Activated CD8-positive, alpha-beta memory T cell treated with anti-CD3 and anti-CD28 coated beads, Interleukin-2, amount 10 ng/mL, durations not matched to agents 7 days and 5 days (primary cell): ENCODE measurements around the gene MAPKAPK2. TPM values are rescaled to one million over a fixed set of nuclear protein-coding genes. Genes with fewer than 3 reads are reported as not detected.
A peak's percentile ranks its signal among the peaks of the same experiment; 100 is the strongest.

Experiments
- ATAC-seq: fragments of 150-1000 bp; cut with Tn5 transposase; one replicate; pipeline ENCODE4 v1.10.0; 2021; ENCODE audit warnings: moderate library complexity
- CTCF ChIA-PET: fragments of 350-600 bp; sonication (Branson Sonifier 250); formaldehyde crosslinking; loops from one replicate; lab custom pipeline; 2021; ENCODE audit warnings: antibody characterized with exemption; lab: Charles Lee
- DNase-seq: peaks from one replicate; pipeline ENCODE4 v3.0.0-alpha.2; 2020
- H3K27ac Mint-ChIP-seq: one replicate; pipeline ENCODE4 v1.8.0; 2021; ENCODE audit warnings: mild to moderate bottlenecking, mixed read lengths
- H3K27me3 Mint-ChIP-seq: one replicate; pipeline ENCODE4 v1.8.0; 2021; ENCODE audit warnings: mixed read lengths
- H3K36me3 Mint-ChIP-seq: one replicate; pipeline ENCODE4 v1.8.0; 2021; ENCODE audit warnings: mild to moderate bottlenecking, mixed read lengths
- H3K4me1 Mint-ChIP-seq: one replicate; pipeline ENCODE4 v1.8.0; 2021; ENCODE audit warnings: mixed read lengths
- H3K4me3 Mint-ChIP-seq: one replicate; pipeline ENCODE4 v1.8.0; 2021; ENCODE audit warnings: mild to moderate bottlenecking, moderate library complexity, mixed read lengths
- H3K9me3 Mint-ChIP-seq: one replicate; pipeline ENCODE4 v1.8.0; 2022; ENCODE audit warnings: low read depth, mixed read lengths
- total RNA-seq, 2 experiments: library from RNA; stranded (reverse); gene quantifications; one replicate each; pipeline ENCODE4 v1.2.3, GENCODE V29; 2021

Gene MAPKAPK2
- total RNA-seq, 2 experiments from 2014 or later: 85.7 to 93.8 TPM

- Mint-ChIP-seq H3K4me3 (no peak overlapping the region), H3K9me3 (no peaks in the 10 kb centered on the region)
Measured at GRCh38 chr1:206676499-206676898, 8.2 kb upstream of the MAPKAPK2 start.

GRCh38 chr1:206678490-206678889, 6.2 kb upstream of the MAPKAPK2 start:
- DNase-seq: no peak
- H3K4me1 Mint-ChIP-seq: peaks cover 15% of the 10 kb centered on the region
- ATAC-seq: no peak
- no peaks in the 10 kb centered on the region for H3K9me3 Mint-ChIP-seq
- H3K27me3 Mint-ChIP-seq: peaks cover 8% of the 10 kb centered on the region
- H3K27ac Mint-ChIP-seq: no peak overlapping the region
- no peak overlapping the region for H3K4me3 Mint-ChIP-seq
- H3K36me3 Mint-ChIP-seq: no peaks in the 10 kb centered on the region
- CTCF ChIA-PET: interaction anchor here (7.2 kb wide), 1 partner anchor 14 kb away, joined by 48 read pairs; no protein-coding TSS in a partner anchor

More at GRCh38 chr1:206676499-206676898, 8.2 kb upstream of the MAPKAPK2 start:
- peaks cover 15% of the 10 kb centered on the region for H3K4me1 Mint-ChIP-seq
- H3K27me3 Mint-ChIP-seq: no peaks in the 10 kb centered on the region
- H3K36me3 Mint-ChIP-seq: no peaks in the 10 kb centered on the region
- CTCF ChIA-PET: interaction anchor here (0.9 to 11.9 kb wide), 3 partner anchors 15 to 58 kb away, joined by 3 to 134 read pairs (median 3); no protein-coding TSS in a partner anchor
- ATAC-seq (no peak), DNase-seq (no peak)
- H3K27ac Mint-ChIP-seq: no peak overlapping the region

GRCh38 chr1:206679738-206680211, 4.9 kb upstream of the MAPKAPK2 start:
- CTCF ChIA-PET: interaction anchor here (0.6 to 7.2 kb wide), 8 partner anchors 15 to 232 kb away, joined by 3 to 48 read pairs (median 4); no protein-coding TSS in a partner anchor
- H3K9me3 Mint-ChIP-seq: no peaks in the 10 kb centered on the region
- peaks cover 22% of the 10 kb centered on the region for H3K4me1 Mint-ChIP-seq
- DNase-seq (no peak), ATAC-seq (peak; percentile 54)
- peak overlapping the region; percentile 54 for H3K27ac Mint-ChIP-seq
- H3K4me3 Mint-ChIP-seq: peak overlapping the region; percentile 49
- H3K27me3 Mint-ChIP-seq: peaks cover 10% of the 10 kb centered on the region
- no peaks in the 10 kb centered on the region for H3K36me3 Mint-ChIP-seq

- H3K27ac Mint-ChIP-seq: no peak overlapping the region
- H3K36me3 Mint-ChIP-seq: no peaks in the 10 kb centered on the region
- no peak for DNase-seq
- no peaks in the 10 kb centered on the region for H3K9me3 Mint-ChIP-seq
- no peak overlapping the region for H3K4me3 Mint-ChIP-seq
- peaks cover 10% of the 10 kb centered on the region for H3K27me3 Mint-ChIP-seq
- peaks cover 22% of the 10 kb centered on the region for H3K4me1 Mint-ChIP-seq
- CTCF ChIA-PET: interaction anchor here (1.0 to 7.2 kb wide), 7 partner anchors 16 to 231 kb away, joined by 3 to 48 read pairs (median 4); no protein-coding TSS in a partner anchor
- ATAC-seq: no peak
Measured at GRCh38 chr1:206680279-206680678, 4.4 kb upstream of the MAPKAPK2 start.

- no peak overlapping the region for H3K4me3 Mint-ChIP-seq
- H3K27me3 Mint-ChIP-seq: peaks cover 10% of the 10 kb centered on the region
- peaks cover 4% of the 10 kb centered on the region for H3K36me3 Mint-ChIP-seq
- CTCF ChIA-PET: interaction anchor here (7.2 kb wide), 1 partner anchor 17 kb away, joined by 48 read pairs; no protein-coding TSS in a partner anchor
- DNase-seq: no peak
- H3K27ac Mint-ChIP-seq: no peak overlapping the region
- H3K4me1 Mint-ChIP-seq: peaks cover 22% of the 10 kb centered on the region
- ATAC-seq: no peak
- no peaks in the 10 kb centered on the region for H3K9me3 Mint-ChIP-seq
Measured at GRCh38 chr1:206681359-206681758, 3.3 kb upstream of the MAPKAPK2 start.

- peaks cover 4% of the 10 kb centered on the region for H3K36me3 Mint-ChIP-seq
- H3K4me1 Mint-ChIP-seq: peaks cover 29% of the 10 kb centered on the region
- H3K9me3 Mint-ChIP-seq: no peaks in the 10 kb centered on the region
- H3K4me3 Mint-ChIP-seq: no peak overlapping the region
- CTCF ChIA-PET: interaction anchor here (1.7 to 7.2 kb wide), 2 partner anchors 18 to 47 kb away, joined by 4 to 48 read pairs; partner anchors contain the start of gene DYRK3
- DNase-seq: no peak
- no peak overlapping the region for H3K27ac Mint-ChIP-seq
- H3K27me3 Mint-ChIP-seq: peaks cover 10% of the 10 kb centered on the region
- ATAC-seq: no peak
Measured at GRCh38 chr1:206682111-206682510, 2.6 kb upstream of the MAPKAPK2 start.

- Mint-ChIP-seq H3K4me1 (peaks cover 40% of the 10 kb centered on the region), H3K9me3 (no peaks in the 10 kb centered on the region), H3K4me3 (no peak overlapping the region), H3K36me3 (peaks cover 4% of the 10 kb centered on the region), H3K27ac (no peak overlapping the region), H3K27me3 (peaks cover 10% of the 10 kb centered on the region)
- ATAC-seq: no peak
- CTCF ChIA-PET: interaction anchor here (1.2 to 7.2 kb wide), 3 partner anchors 19 to 48 kb away, joined by 4 to 48 read pairs (median 5); partner anchors contain the start of gene DYRK3
- DNase-seq: no peak
Measured at GRCh38 chr1:206683313-206683712, 1.4 kb upstream of the MAPKAPK2 start.

GRCh38 chr1:206684003-206684402, 702 bp upstream of the MAPKAPK2 start:
- no peak overlapping the region for H3K27ac Mint-ChIP-seq
- peaks cover 42% of the 10 kb centered on the region for H3K4me1 Mint-ChIP-seq
- ATAC-seq (no peak), DNase-seq (no peak)
- H3K4me3 Mint-ChIP-seq: no peak overlapping the region
- H3K36me3 Mint-ChIP-seq: peaks cover 4% of the 10 kb centered on the region
- CTCF ChIA-PET: interaction anchor here (0.7 to 7.2 kb wide), 3 partner anchors 20 to 31 kb away, joined by 3 to 48 read pairs (median 5); no protein-coding TSS in a partner anchor
- H3K27me3 Mint-ChIP-seq: peaks cover 10% of the 10 kb centered on the region
- H3K9me3 Mint-ChIP-seq: no peaks in the 10 kb centered on the region

GRCh38 chr1:206685334-206685768, 646 bp downstream of the MAPKAPK2 start:
- Mint-ChIP-seq H3K36me3 (peaks cover 6% of the 10 kb centered on the region), H3K27ac (peak overlapping the region; percentile 95), H3K4me3 (peak overlapping the region; percentile 96), H3K27me3 (peaks cover 10% of the 10 kb centered on the region), H3K4me1 (peaks cover 40% of the 10 kb centered on the region), H3K9me3 (no peaks in the 10 kb centered on the region)
- CTCF ChIA-PET: interaction anchor here (1.1 to 3.4 kb wide), 2 partner anchors 21 to 76 kb away, joined by 4 to 13 read pairs; no protein-coding TSS in a partner anchor
- ATAC-seq (peak; percentile 56), DNase-seq (peak; percentile 61)

- Mint-ChIP-seq H3K36me3 (peaks cover 6% of the 10 kb centered on the region), H3K27ac (peak overlapping the region; percentile 99), H3K4me1 (peaks cover 44% of the 10 kb centered on the region), H3K4me3 (peak overlapping the region; percentile 96), H3K27me3 (peaks cover 10% of the 10 kb centered on the region), H3K9me3 (no peaks in the 10 kb centered on the region)
- CTCF ChIA-PET: interaction anchor here (0.9 to 3.4 kb wide), 6 partner anchors 9 to 216 kb away, joined by 3 to 13 read pairs (median 3); partner anchors contain the start of gene IKBKE
- ATAC-seq (peak; percentile 61), DNase-seq (peak; percentile 74)
Measured at GRCh38 chr1:206685769-206686477, 1.2 kb downstream of the MAPKAPK2 start.

GRCh38 chr1:206686478-206687249, 2.0 kb downstream of the MAPKAPK2 start:
- CTCF ChIA-PET: interaction anchor here (0.9 to 3.4 kb wide), 6 partner anchors 8 to 216 kb away, joined by 3 to 13 read pairs (median 3); partner anchors contain the start of gene IKBKE
- Mint-ChIP-seq H3K4me3 (peak overlapping the region; percentile 96), H3K27me3 (peaks cover 10% of the 10 kb centered on the region), H3K9me3 (no peaks in the 10 kb centered on the region), H3K27ac (peak overlapping the region; percentile 99), H3K36me3 (peaks cover 6% of the 10 kb centered on the region), H3K4me1 (peaks cover 47% of the 10 kb centered on the region)
- DNase-seq (peak; percentile 62), ATAC-seq (peak; percentile 40)

GRCh38 chr1:206687251-206687914, 2.7 kb downstream of the MAPKAPK2 start:
- peaks cover 6% of the 10 kb centered on the region for H3K36me3 Mint-ChIP-seq
- peaks cover 54% of the 10 kb centered on the region for H3K4me1 Mint-ChIP-seq
- ATAC-seq (no peak), DNase-seq (no peak)
- peaks cover 10% of the 10 kb centered on the region for H3K27me3 Mint-ChIP-seq
- CTCF ChIA-PET: interaction anchor here (1.2 to 3.4 kb wide), 5 partner anchors 23 to 122 kb away, joined by 3 to 13 read pairs (median 3); no protein-coding TSS in a partner anchor
- no peaks in the 10 kb centered on the region for H3K9me3 Mint-ChIP-seq
- peak overlapping the region; percentile 96 for H3K4me3 Mint-ChIP-seq
- no peak overlapping the region for H3K27ac Mint-ChIP-seq
